Adrenal gland (tissue), 5 donors: ENCODE results near the gene ZNF281.

Experiments
- CTCF ChIP-seq, 6 experiments: fragments of 450-650 bp in 4 of 6; fragments of 200-600 bp in 2 of 6; sonication (generic) in 1 of 6; IDR thresholded peaks; 1 replicate in 5 of 6; 2 replicates in 1 of 6; pipeline versions ENCODE4 v1.5.1 to v1.8.0; 2016 to 2021; ENCODE audit warnings: antibody characterized with exemption in 6 of 6, mild to moderate bottlenecking in 2 of 6, moderate library complexity in 1 of 6
- POLR2A ChIP-seq, 2 donors: fragments of 450-650 bp; IDR thresholded peaks; one replicate each; pipeline ENCODE4 v1.6.1; 2017; ENCODE audit warnings: antibody characterized with exemption in 2 of 2, mild to moderate bottlenecking in 2 of 2, moderate library complexity in 1 of 2
- donor health status: DM: no; HTN: no; CAD: no.

GRCh38 chr1:200457810-200458209 is 48.0 kb upstream of the ZNF281 start:
- TF ChIP-seq CTCF (IDR thresholded peaks at IDR 0.05), result no peak
- TF ChIP-seq POLR2A (IDR thresholded peaks at IDR 0.05), result no peak
